ENCODE data around the gene VWC2L. TPM values are rescaled to one million over a fixed set of nuclear protein-coding genes. Genes with fewer than 3 reads are reported as not detected.

VWC2L gene
- total RNA-seq, 1 experiment from 2014 or later, result not detected

- TF ChIP-seq, protein P1, sequence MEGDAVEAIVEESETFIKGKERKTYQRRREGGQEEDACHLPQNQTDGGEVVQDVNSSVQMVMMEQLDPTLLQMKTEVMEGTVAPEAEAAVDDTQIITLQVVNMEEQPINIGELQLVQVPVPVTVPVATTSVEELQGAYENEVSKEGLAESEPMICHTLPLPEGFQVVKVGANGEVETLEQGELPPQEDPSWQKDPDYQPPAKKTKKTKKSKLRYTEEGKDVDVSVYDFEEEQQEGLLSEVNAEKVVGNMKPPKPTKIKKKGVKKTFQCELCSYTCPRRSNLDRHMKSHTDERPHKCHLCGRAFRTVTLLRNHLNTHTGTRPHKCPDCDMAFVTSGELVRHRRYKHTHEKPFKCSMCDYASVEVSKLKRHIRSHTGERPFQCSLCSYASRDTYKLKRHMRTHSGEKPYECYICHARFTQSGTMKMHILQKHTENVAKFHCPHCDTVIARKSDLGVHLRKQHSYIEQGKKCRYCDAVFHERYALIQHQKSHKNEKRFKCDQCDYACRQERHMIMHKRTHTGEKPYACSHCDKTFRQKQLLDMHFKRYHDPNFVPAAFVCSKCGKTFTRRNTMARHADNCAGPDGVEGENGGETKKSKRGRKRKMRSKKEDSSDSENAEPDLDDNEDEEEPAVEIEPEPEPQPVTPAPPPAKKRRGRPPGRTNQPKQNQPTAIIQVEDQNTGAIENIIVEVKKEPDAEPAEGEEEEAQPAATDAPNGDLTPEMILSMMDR (conservative IDR thresholded peaks at IDR 0.05; ENCODE audit: low read depth, low read length), result no peak
- TF ChIP-seq EZH2 (IDR thresholded peaks at IDR 0.05; ENCODE audit: borderline replicate concordance, low read depth, low read length, poor library complexity, severe bottlenecking), result no peak
- Histone ChIP-seq H3K4me3 (ENCODE audit: low read depth, low read length, poor library complexity, severe bottlenecking) (no peak overlapping the region), H3K4me1 (ENCODE audit: insufficient read depth, low read length, poor library complexity, severe bottlenecking) (no peaks in the 10 kb centered on the region), H3K9me3 (ENCODE audit: low read depth, low read length, poor library complexity, severe bottlenecking) (no peaks in the 10 kb centered on the region), H3K27me3 (replicated peaks; ENCODE audit: insufficient read depth, low read depth, low read length, poor library complexity) (no peaks in the 10 kb centered on the region), H3K27ac (ENCODE audit: low read depth, low read length, poor library complexity, severe bottlenecking) (no peak overlapping the region), H3K36me3 (ENCODE audit: insufficient read depth, low read length, poor library complexity, severe bottlenecking) (no peaks in the 10 kb centered on the region)
- no TSS peak for BruUV-seq (replicated peaks)
- DNase-seq (ENCODE audit: low spot score), result no peak
- ChIA-PET CTCF (no interaction called here), POLR2A (ENCODE audit: low non-redundant PET) (no interaction called here)
- intact Hi-C loops (cut with micrococcal nuclease; ENCODE audit: unreplicated experiment), result no loop called here
These were observed 73.4 kb downstream of the VWC2L start for GRCh38 chr2:214484239-214484638.

DNA sequence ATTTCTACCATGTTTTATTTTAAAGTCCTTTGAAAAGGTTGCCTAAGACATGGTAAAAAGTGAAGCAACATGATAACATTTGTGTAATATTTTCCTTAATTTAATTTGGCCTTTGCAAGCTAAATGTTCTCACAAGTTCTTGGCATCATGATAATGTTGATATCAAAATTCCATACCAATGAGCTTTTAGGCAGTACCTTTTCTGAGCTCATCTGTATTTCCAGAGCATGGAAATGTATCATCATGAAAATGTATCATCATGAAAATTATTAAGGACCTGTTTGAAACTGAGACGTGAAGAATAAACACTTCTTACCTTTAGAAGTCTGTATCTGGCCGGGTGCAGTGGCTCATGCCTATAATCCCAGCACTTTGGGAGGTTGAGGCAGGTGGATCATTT is 73.8 kb downstream of the VWC2L start:
- DNase-seq (ENCODE audit: low spot score), result no peak
- Histone ChIP-seq H3K27ac (ENCODE audit: low read depth, low read length, poor library complexity, severe bottlenecking) (no peak overlapping the region), H3K27me3 (replicated peaks; ENCODE audit: insufficient read depth, low read depth, low read length, poor library complexity) (no peaks in the 10 kb centered on the region), H3K4me1 (ENCODE audit: insufficient read depth, low read length, poor library complexity, severe bottlenecking) (no peaks in the 10 kb centered on the region), H3K36me3 (ENCODE audit: insufficient read depth, low read length, poor library complexity, severe bottlenecking) (no peaks in the 10 kb centered on the region), H3K9me3 (ENCODE audit: low read depth, low read length, poor library complexity, severe bottlenecking) (no peaks in the 10 kb centered on the region), H3K4me3 (ENCODE audit: low read depth, low read length, poor library complexity, severe bottlenecking) (no peak overlapping the region)
- POLR2A ChIA-PET (ENCODE audit: low non-redundant PET), result no interaction called here
- CTCF ChIA-PET, result no interaction called here
- TF ChIP-seq, protein P1 (conservative IDR thresholded peaks at IDR 0.05; ENCODE audit: low read depth, low read length), result no peak
- no peak for TF ChIP-seq EZH2 (IDR thresholded peaks at IDR 0.05; ENCODE audit: borderline replicate concordance, low read depth, low read length, poor library complexity, severe bottlenecking)
- intact Hi-C loops (cut with micrococcal nuclease; ENCODE audit: unreplicated experiment), result no loop called here
- no TSS peak for BruUV-seq (replicated peaks)

DNA sequence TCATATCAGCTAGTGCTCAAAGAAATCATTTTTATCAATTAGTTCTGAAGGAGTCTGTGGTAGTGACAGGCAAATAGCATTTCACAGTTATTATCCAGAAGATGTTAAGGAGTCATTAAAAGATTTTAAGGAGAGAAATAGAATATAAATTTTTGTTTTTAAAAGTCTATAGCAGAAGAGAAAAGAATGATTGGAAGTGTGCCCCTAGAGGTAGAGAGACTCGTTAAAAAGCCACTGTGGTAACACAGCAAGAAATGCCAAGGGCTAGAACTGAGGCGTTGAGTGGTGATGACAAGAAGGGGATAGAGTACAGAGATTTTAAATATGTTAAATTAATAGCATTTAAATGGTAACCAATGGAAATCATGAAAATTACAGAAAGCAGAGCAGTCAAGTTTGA is 78.3 kb downstream of the VWC2L start:
- intact Hi-C loops (cut with micrococcal nuclease; ENCODE audit: unreplicated experiment), result no loop called here
- Histone ChIP-seq H3K36me3 (ENCODE audit: insufficient read depth, low read length, poor library complexity, severe bottlenecking) (no peaks in the 10 kb centered on the region), H3K27ac (ENCODE audit: low read depth, low read length, poor library complexity, severe bottlenecking) (no peak overlapping the region), H3K4me3 (ENCODE audit: low read depth, low read length, poor library complexity, severe bottlenecking) (no peak overlapping the region), H3K4me1 (ENCODE audit: insufficient read depth, low read length, poor library complexity, severe bottlenecking) (no peaks in the 10 kb centered on the region), H3K9me3 (ENCODE audit: low read depth, low read length, poor library complexity, severe bottlenecking) (no peaks in the 10 kb centered on the region), H3K27me3 (replicated peaks; ENCODE audit: insufficient read depth, low read depth, low read length, poor library complexity) (no peaks in the 10 kb centered on the region)
- BruUV-seq (replicated peaks), result no TSS peak
- TF ChIP-seq EZH2 (IDR thresholded peaks at IDR 0.05; ENCODE audit: borderline replicate concordance, low read depth, low read length, poor library complexity, severe bottlenecking), result no peak
- TF ChIP-seq, protein P1 (conservative IDR thresholded peaks at IDR 0.05; ENCODE audit: low read depth, low read length), result no peak; the same call in 1 of the 2 replicates
- CTCF ChIA-PET, result no interaction called here
- DNase-seq (ENCODE audit: low spot score), result no peak
- POLR2A ChIA-PET (ENCODE audit: low non-redundant PET), result no interaction called here
